SU-DHL-6 (cell line): ENCODE results near the gene RALGDS.

Source experiments
- H2AFZ ChIP-seq: fragments of 200-600 bp; sonication (generic); 2 replicates; pipeline ENCODE4 v1.6.1; 2014; ENCODE audit warnings: low read depth, mild to moderate bottlenecking, moderate library complexity, mixed read lengths, antibody characterized with exemption, low read length; ENCODE audit not compliant: severe bottlenecking
- H3F3A ChIP-seq: fragments of 200-600 bp; shearing (Covaris generic); 2 replicates; pipeline ENCODE4 v1.6.0; 2016; ENCODE audit warnings: antibody characterized with exemption, mild to moderate bottlenecking; ENCODE audit not compliant: insufficient read depth
- H3K27ac ChIP-seq: fragments of 200-600 bp; sonication (generic); 2 replicates; pipeline ENCODE4 v1.5.1; 2016; ENCODE audit warnings: low read depth, mild to moderate bottlenecking, low read length, moderate library complexity, mixed read lengths
- H3K27me3 ChIP-seq: fragments of 200-600 bp; sonication (generic), shearing (Covaris generic); 2 replicates; pipeline ENCODE4 v1.6.0; 2014; ENCODE audit warnings: mild to moderate bottlenecking, low read length
- H3K36me3 ChIP-seq: fragments of 200-600 bp; sonication (generic); 2 replicates; pipeline ENCODE4 v1.6.1; 2014; ENCODE audit warnings: mild to moderate bottlenecking, low read length, mixed read lengths
- H3K4me2 ChIP-seq: fragments of 300-600, 200-600 bp; shearing (Covaris generic), sonication (generic); 2 replicates; pipeline ENCODE4 v1.6.0; 2014; ENCODE audit warnings: low read length, low read depth, mild to moderate bottlenecking; ENCODE audit not compliant: poor library complexity, severe bottlenecking
- H3K4me3 ChIP-seq: fragments of 200-600 bp; sonication (generic); 2 replicates; pipeline ENCODE4 v1.5.1; 2014; ENCODE audit warnings: antibody characterized with exemption, low read length, mild to moderate bottlenecking, mixed read lengths; ENCODE audit not compliant: insufficient read depth, poor library complexity, severe bottlenecking
- H3K79me2 ChIP-seq: fragments of 200-600 bp; sonication (generic); 2 replicates; pipeline ENCODE4 v1.6.1; 2014; ENCODE audit warnings: mild to moderate bottlenecking, low read length, moderate library complexity; ENCODE audit not compliant: insufficient read depth
- H3K9ac ChIP-seq: fragments of 200-600 bp; sonication (generic); 2 replicates; pipeline ENCODE4 v1.7.0; 2014; ENCODE audit warnings: mild to moderate bottlenecking, low read length
- H3K9me2 ChIP-seq: fragments of 200-600 bp; sonication (generic); replicated peaks from 2 replicates; pipeline ENCODE4 v1.6.1; 2014; ENCODE audit warnings: low read length; ENCODE audit not compliant: insufficient read depth
- H3K9me3 ChIP-seq: fragments of 200-600 bp; sonication (generic); 2 replicates; pipeline ENCODE4 v1.6.1; 2014; ENCODE audit warnings: low read length, mixed read lengths; ENCODE audit not compliant: insufficient read depth
- H4K20me1 ChIP-seq: fragments of 200-600 bp; sonication (generic); 2 replicates; pipeline ENCODE4 v1.6.1; 2014; ENCODE audit warnings: low read depth, mild to moderate bottlenecking, antibody characterized with exemption, low read length, moderate library complexity, mixed read lengths
- CTCF ChIP-seq: fragments of 200-600 bp; sonication (generic); IDR thresholded peaks from one replicate; pipeline ENCODE4 v1.5.1; 2017; ENCODE audit warnings: antibody characterized with exemption, mild to moderate bottlenecking, low read length, moderate library complexity; ENCODE audit not compliant: insufficient read depth, poor library complexity, severe bottlenecking
- EZH2phosphoT487 ChIP-seq: fragments of 200-600 bp; sonication (generic), shearing (Covaris generic); conservative IDR thresholded peaks from 2 replicates; pipeline ENCODE4 v1.6.1; 2018; ENCODE audit warnings: mild to moderate bottlenecking, antibody characterized with exemption, low read length, moderate library complexity, mixed read lengths

Gene RALGDS

GRCh38 chr9:133067813-133068212 lies 53.2 kb downstream of the RALGDS start:
- Histone ChIP-seq H3K4me3 (no peak overlapping the region), H2AFZ (no peak overlapping the region), H3K27me3 (no peaks in the 10 kb centered on the region), H3K9ac (no peak overlapping the region), H3F3A (no peaks in the 10 kb centered on the region), H3K27ac (no peak overlapping the region), H4K20me1 (no peaks in the 10 kb centered on the region), H3K4me2 (no peak overlapping the region), H3K9me3 (no peaks in the 10 kb centered on the region), H3K79me2 (no peaks in the 10 kb centered on the region), H3K36me3 (no peaks in the 10 kb centered on the region), H3K9me2 (no peaks in the 10 kb centered on the region)
- no peak for TF ChIP-seq EZH2phosphoT487
- no peak for TF ChIP-seq CTCF

- Histone ChIP-seq H3K4me2 (no peak overlapping the region), H2AFZ (no peak overlapping the region), H3F3A (no peaks in the 10 kb centered on the region), H3K79me2 (no peaks in the 10 kb centered on the region), H3K36me3 (no peaks in the 10 kb centered on the region), H3K9ac (no peak overlapping the region), H4K20me1 (no peaks in the 10 kb centered on the region), H3K9me2 (no peaks in the 10 kb centered on the region), H3K27ac (no peak overlapping the region), H3K4me3 (no peak overlapping the region), H3K27me3 (no peaks in the 10 kb centered on the region), H3K9me3 (no peaks in the 10 kb centered on the region)
- TF ChIP-seq EZH2phosphoT487, result no peak
- TF ChIP-seq CTCF, result no peak
These were observed 54.0 kb downstream of the RALGDS start for GRCh38 chr9:133067006-133067405.

DNA sequence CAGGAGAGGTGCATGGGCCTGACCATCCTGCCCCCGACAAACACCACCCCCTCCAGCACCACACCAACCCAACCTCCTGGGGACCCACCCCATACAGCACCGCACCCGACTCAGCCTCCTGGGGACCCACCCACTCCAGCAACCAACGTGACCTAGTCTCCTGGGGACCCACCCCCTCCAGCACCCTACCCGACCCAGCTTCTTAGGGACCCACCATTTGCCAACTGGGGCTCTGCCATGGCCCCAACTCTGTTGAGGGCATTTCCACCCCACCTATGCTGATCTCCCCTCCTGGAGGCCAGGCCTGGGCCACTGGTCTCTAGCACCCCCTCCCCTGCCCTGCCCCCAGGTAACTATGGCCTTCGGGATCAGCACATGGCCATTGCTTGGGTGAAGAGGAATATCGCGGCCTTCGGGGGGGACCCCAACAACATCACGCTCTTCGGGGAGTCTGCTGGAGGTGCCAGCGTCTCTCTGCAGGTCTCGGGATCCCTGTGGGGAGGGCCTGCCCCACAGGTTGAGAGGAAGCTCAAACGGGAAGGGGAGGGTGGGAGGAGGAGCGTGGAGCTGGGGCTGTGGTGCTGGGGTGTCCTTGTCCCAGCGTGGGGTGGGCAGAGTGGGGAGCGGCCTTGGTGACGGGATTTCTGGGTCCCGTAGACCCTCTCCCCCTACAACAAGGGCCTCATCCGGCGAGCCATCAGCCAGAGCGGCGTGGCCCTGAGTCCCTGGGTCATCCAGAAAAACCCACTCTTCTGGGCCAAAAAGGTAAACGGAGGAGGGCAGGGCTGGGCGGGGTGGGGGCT lies 54.7 kb downstream of the RALGDS start:
- Histone ChIP-seq H3K9me3 (no peaks in the 10 kb centered on the region), H3K9ac (no peak overlapping the region), H3K36me3 (no peaks in the 10 kb centered on the region), H3K27me3 (no peaks in the 10 kb centered on the region), H3K79me2 (no peaks in the 10 kb centered on the region), H4K20me1 (no peaks in the 10 kb centered on the region), H3K27ac (no peak overlapping the region), H2AFZ (no peak overlapping the region), H3K4me2 (no peak overlapping the region), H3K9me2 (no peaks in the 10 kb centered on the region), H3K4me3 (no peak overlapping the region), H3F3A (no peaks in the 10 kb centered on the region)
- no peak for TF ChIP-seq EZH2phosphoT487
- TF ChIP-seq CTCF, result no peak
